ENCODE data around the gene DIPK1B. TPM values are rescaled to one million over a fixed set of nuclear protein-coding genes. Genes with fewer than 3 reads are reported as not detected.

The DIPK1B gene
- total and polyA plus RNA-seq, 7 experiments from 2014 or later, result 0.11 to 1.6 (median 0.46) TPM; not detected in 2

GRCh38 chr9:136683755-136684154 lies 28.6 kb upstream of the DIPK1B start:
- peak overlapping the region in 1 of 10 donors; percentile 34 for H3K4me3 Mint-ChIP-seq
- no peak overlapping the region for H3K27ac Mint-ChIP-seq
- H3K4me1 ChIP-seq (ENCODE audit: control insufficient read depth in 2 of 2, insufficient read depth in 2 of 2, low read length in 2 of 2), result peaks cover 5 to 7% of the 10 kb centered on the region in 2 donors

DNA sequence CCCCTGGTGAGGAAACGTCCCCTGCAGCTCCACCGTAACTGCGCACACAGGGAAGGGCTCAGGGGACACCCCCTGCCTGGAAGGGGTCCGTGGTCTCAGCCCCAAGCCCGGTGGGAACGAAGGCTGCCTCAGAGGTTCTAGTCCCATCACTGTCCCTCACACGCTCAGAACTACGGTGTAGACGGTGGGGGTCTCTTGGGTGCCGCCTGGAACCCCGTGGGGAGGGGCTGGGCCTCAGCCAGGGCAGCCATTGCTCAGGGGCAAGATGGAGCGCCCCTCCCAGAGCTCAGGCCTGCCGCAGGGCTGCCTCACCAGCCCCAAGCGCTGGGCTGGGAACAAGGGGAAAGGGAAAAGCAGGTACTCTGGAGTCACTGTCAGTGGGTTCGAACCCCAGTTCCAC lies 28.0 kb upstream of the DIPK1B start:
- peaks cover 5 to 7% of the 10 kb centered on the region in 2 donors for H3K4me1 ChIP-seq (ENCODE audit: control insufficient read depth in 2 of 2, insufficient read depth in 2 of 2, low read length in 2 of 2)
- DNase-seq (no peak), ATAC-seq (no peak)
- H3K36me3 Mint-ChIP-seq, result no peaks in the 10 kb centered on the region
- H3K4me1 Mint-ChIP-seq, result peaks cover 0 to 11% (median 0%) of the 10 kb centered on the region in 7 donors
- ChIA-PET CTCF (no interaction called here), POLR2A (no interaction called here)
- no peaks in the 10 kb centered on the region for H3K27me3 ChIP-seq (ENCODE audit: control insufficient read depth in 2 of 2, insufficient read depth in 2 of 2, low read length in 2 of 2)
- no peak overlapping the region for H3K4me3 ChIP-seq (ENCODE audit: low read length)
- no peak overlapping the region for H3K27ac Mint-ChIP-seq
- H3K36me3 ChIP-seq (ENCODE audit: control insufficient read depth in 2 of 3, insufficient read depth in 3 of 3, low read length in 3 of 3), result no peaks in the 10 kb centered on the region
- no peaks in the 10 kb centered on the region for H3K9me3 ChIP-seq (ENCODE audit: control insufficient read depth in 2 of 3, low read length in 3 of 3)
- peak overlapping the region in 1 of 10 donors; percentile 81 for H3K4me3 Mint-ChIP-seq
- no peaks in the 10 kb centered on the region for H3K27me3 Mint-ChIP-seq
- intact Hi-C loops (cut with micrococcal nuclease), result no loop called here
- H3K9me3 Mint-ChIP-seq, result no peaks in the 10 kb centered on the region
- H3K27ac ChIP-seq (ENCODE audit: low read depth, low read length), result no peak overlapping the region

More at GRCh38 chr9:136683755-136684154, 28.6 kb upstream of the DIPK1B start:
- POLR2A ChIA-PET, result interaction anchor here (0.6 kb wide), 1 partner anchor 491 kb away, joined by 3 read pairs; no protein-coding TSS in a partner anchor
- Histone ChIP-seq H3K27ac (ENCODE audit: low read depth, low read length) (no peak overlapping the region), H3K36me3 (ENCODE audit: control insufficient read depth in 2 of 3, insufficient read depth in 3 of 3, low read length in 3 of 3) (no peaks in the 10 kb centered on the region), H3K4me3 (ENCODE audit: low read length) (no peak overlapping the region), H3K9me3 (ENCODE audit: control insufficient read depth in 2 of 3, low read length in 3 of 3) (no peaks in the 10 kb centered on the region), H3K27me3 (ENCODE audit: control insufficient read depth in 2 of 2, insufficient read depth in 2 of 2, low read length in 2 of 2) (no peaks in the 10 kb centered on the region)
- intact Hi-C loops (cut with micrococcal nuclease), result no loop called here
- CTCF ChIA-PET, result no interaction called here
- Mint-ChIP-seq H3K9me3 (no peaks in the 10 kb centered on the region), H3K27me3 (no peaks in the 10 kb centered on the region), H3K4me1 (peaks cover 0 to 14% (median 0%) of the 10 kb centered on the region in 7 donors), H3K36me3 (no peaks in the 10 kb centered on the region)
- no peak for ATAC-seq
- no peak for DNase-seq

DNA sequence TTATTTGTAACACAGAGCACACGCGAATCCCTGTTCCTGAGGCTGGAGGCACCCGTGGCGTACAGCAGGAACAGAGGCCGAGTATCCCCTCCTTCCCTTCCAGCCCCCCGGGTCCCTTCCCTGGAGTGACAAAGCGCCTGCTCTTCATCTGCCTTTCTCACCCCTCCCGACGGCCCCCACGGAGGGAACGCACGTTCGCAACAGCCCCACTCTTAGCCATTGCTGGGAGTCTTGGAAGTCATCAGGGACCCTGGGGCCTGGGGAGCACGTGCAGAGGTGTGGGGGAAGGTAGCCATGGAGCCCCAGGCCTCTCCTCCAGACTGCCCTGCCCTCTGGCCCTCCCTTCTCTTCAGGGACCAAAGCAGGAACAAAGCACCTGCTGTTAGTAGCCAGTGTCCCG lies 27.6 kb upstream of the DIPK1B start:
- H3K27me3 Mint-ChIP-seq, result no peaks in the 10 kb centered on the region

GRCh38 chr9:136685216-136685615 lies 27.2 kb upstream of the DIPK1B start:
- ChIA-PET POLR2A (no interaction called here), CTCF (no interaction called here)
- H3K4me3 ChIP-seq (ENCODE audit: low read length), result no peak overlapping the region
- Mint-ChIP-seq H3K4me1 (peaks cover 0 to 6% (median 0%) of the 10 kb centered on the region in 7 donors), H3K9me3 (no peaks in the 10 kb centered on the region), H3K27me3 (no peaks in the 10 kb centered on the region), H3K36me3 (no peaks in the 10 kb centered on the region), H3K27ac (no peak overlapping the region), H3K4me3 (peak overlapping the region in 3 of 10 donors; percentile 9 to 81 (median 19))
- no peaks in the 10 kb centered on the region for H3K9me3 ChIP-seq (ENCODE audit: control insufficient read depth in 2 of 3, low read length in 3 of 3)
- peaks cover 5 to 7% of the 10 kb centered on the region in 2 donors for H3K4me1 ChIP-seq (ENCODE audit: control insufficient read depth in 2 of 2, insufficient read depth in 2 of 2, low read length in 2 of 2)
- ATAC-seq (no peak), DNase-seq (no peak)
- no peaks in the 10 kb centered on the region for H3K27me3 ChIP-seq (ENCODE audit: control insufficient read depth in 2 of 2, insufficient read depth in 2 of 2, low read length in 2 of 2)
- H3K27ac ChIP-seq (ENCODE audit: low read depth, low read length), result no peak overlapping the region
- intact Hi-C loops (cut with micrococcal nuclease), result loop anchor here (5.0 kb wide), 1 partner anchor 42 kb away; no protein-coding TSS in a partner anchor
- H3K36me3 ChIP-seq (ENCODE audit: control insufficient read depth in 2 of 3, insufficient read depth in 3 of 3, low read length in 3 of 3), result no peaks in the 10 kb centered on the region

More for the DNA sequence above, 27.6 kb upstream of the DIPK1B start:
- intact Hi-C loops (cut with micrococcal nuclease), result loop anchor here (5.0 kb wide), 1 partner anchor 43 kb away; no protein-coding TSS in a partner anchor
- Mint-ChIP-seq H3K4me3 (peak overlapping the region in 2 of 10 donors; percentile 9 to 81), H3K36me3 (no peaks in the 10 kb centered on the region), H3K9me3 (no peaks in the 10 kb centered on the region), H3K27ac (no peak overlapping the region), H3K4me1 (peaks cover 0 to 6% (median 0%) of the 10 kb centered on the region in 7 donors)
- CTCF ChIA-PET, result no interaction called here
- Histone ChIP-seq H3K27ac (ENCODE audit: low read depth, low read length) (no peak overlapping the region), H3K4me3 (ENCODE audit: low read length) (no peak overlapping the region), H3K9me3 (ENCODE audit: control insufficient read depth in 2 of 3, low read length in 3 of 3) (no peaks in the 10 kb centered on the region), H3K27me3 (ENCODE audit: control insufficient read depth in 2 of 2, insufficient read depth in 2 of 2, low read length in 2 of 2) (no peaks in the 10 kb centered on the region), H3K36me3 (ENCODE audit: control insufficient read depth in 2 of 3, insufficient read depth in 3 of 3, low read length in 3 of 3) (no peaks in the 10 kb centered on the region), H3K4me1 (ENCODE audit: control insufficient read depth in 2 of 2, insufficient read depth in 2 of 2, low read length in 2 of 2) (peaks cover 5 to 7% of the 10 kb centered on the region in 2 donors)
- DNase-seq (no peak), ATAC-seq (no peak)
- POLR2A ChIA-PET, result no interaction called here

DNA sequence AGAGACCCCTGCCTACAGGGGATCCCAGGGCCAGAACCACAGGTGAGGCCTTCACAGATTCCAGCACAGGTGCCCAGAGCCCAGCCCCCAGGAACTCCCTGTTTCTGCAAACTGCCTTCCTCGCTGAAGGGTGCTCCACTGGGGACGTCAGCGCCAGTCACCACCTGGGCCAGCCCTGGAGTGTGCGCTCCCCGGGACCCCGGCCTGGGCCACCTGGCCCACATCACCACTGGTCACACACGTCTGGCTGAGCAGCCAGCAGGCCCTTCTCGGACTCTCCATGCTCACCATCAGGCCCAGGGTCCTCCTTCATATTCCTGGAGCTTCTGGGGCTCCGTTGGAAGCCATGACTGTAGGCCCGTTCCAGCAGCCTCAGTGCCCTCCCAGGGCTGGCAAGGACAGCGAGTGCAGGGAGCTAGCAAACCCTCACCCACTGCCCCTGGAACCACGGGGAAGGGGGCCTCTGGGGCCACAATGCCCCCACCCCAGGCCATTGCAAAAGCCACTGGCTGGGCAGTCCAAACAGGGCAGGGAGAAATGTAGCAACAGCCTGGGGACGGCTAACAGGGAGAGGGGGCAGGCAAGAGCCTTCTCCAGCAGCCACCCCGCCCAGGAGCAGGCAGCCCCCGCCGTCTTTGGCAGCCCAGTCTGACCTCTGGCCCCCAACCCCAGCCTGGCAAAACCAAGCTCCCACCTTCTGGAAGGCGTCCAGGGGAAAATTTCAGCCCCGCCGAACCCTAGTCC lies 26.4 kb upstream of the DIPK1B start:
- Histone ChIP-seq H3K9me3 (ENCODE audit: control insufficient read depth in 2 of 3, low read length in 3 of 3) (no peaks in the 10 kb centered on the region), H3K27me3 (ENCODE audit: control insufficient read depth in 2 of 2, insufficient read depth in 2 of 2, low read length in 2 of 2) (no peaks in the 10 kb centered on the region), H3K4me1 (ENCODE audit: control insufficient read depth in 2 of 2, insufficient read depth in 2 of 2, low read length in 2 of 2) (peaks cover 5 to 7% of the 10 kb centered on the region in 2 donors), H3K36me3 (ENCODE audit: control insufficient read depth in 2 of 3, insufficient read depth in 3 of 3, low read length in 3 of 3) (no peaks in the 10 kb centered on the region), H3K4me3 (ENCODE audit: low read length) (peak overlapping the region; percentile 52), H3K27ac (ENCODE audit: low read depth, low read length) (no peak overlapping the region)
- peaks cover 0 to 6% (median 0%) of the 10 kb centered on the region in 7 donors for H3K4me1 Mint-ChIP-seq
- ChIA-PET CTCF (no interaction called here), POLR2A (interaction anchor here (1.0 to 1.7 kb wide), 3 partner anchors 40 to 202 kb away, joined by 3 to 9 read pairs (median 6); no protein-coding TSS in a partner anchor)
- H3K27ac Mint-ChIP-seq, result peak overlapping the region in 2 of 9 donors; percentile 38 to 78
- peak overlapping the region; percentile 61 to 85 (median 76) for H3K4me3 Mint-ChIP-seq
- intact Hi-C loops (cut with micrococcal nuclease), result loop anchor here (5.0 kb wide), 1 partner anchor 41 kb away; no protein-coding TSS in a partner anchor
- ATAC-seq (no peak), DNase-seq (no peak)
- H3K36me3 Mint-ChIP-seq, result no peaks in the 10 kb centered on the region
- no peaks in the 10 kb centered on the region for H3K9me3 Mint-ChIP-seq
- no peaks in the 10 kb centered on the region for H3K27me3 Mint-ChIP-seq

DNA sequence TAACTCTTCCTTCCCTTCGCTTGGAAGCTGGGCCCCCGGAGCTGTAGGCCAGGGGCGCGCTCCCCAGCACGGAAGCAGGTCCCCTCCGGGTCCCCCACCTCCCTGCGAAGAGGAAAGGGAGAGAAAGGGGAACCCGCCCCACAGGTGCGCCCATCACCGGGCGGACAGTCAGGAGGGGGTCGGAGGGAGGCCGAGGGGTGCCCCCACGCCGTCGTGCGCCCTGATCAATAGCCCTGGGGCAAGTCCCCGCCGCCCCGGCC lies 25.9 kb upstream of the DIPK1B start:
- CTCF ChIA-PET, result no interaction called here
- peaks cover 5 to 7% of the 10 kb centered on the region in 2 donors for H3K4me1 ChIP-seq (ENCODE audit: control insufficient read depth in 2 of 2, insufficient read depth in 2 of 2, low read length in 2 of 2)
- Mint-ChIP-seq H3K36me3 (no peaks in the 10 kb centered on the region), H3K27ac (no peak overlapping the region), H3K4me1 (peaks cover 0 to 6% (median 0%) of the 10 kb centered on the region in 7 donors), H3K4me3 (peak overlapping the region; percentile 61 to 85 (median 76)), H3K9me3 (no peaks in the 10 kb centered on the region), H3K27me3 (no peaks in the 10 kb centered on the region)
- POLR2A ChIA-PET, result interaction anchor here (1.0 to 1.7 kb wide), 3 partner anchors 39 to 203 kb away, joined by 3 to 9 read pairs (median 6); no protein-coding TSS in a partner anchor
- H3K9me3 ChIP-seq (ENCODE audit: control insufficient read depth in 2 of 3, low read length in 3 of 3), result no peaks in the 10 kb centered on the region
- DNase-seq (no peak), ATAC-seq (no peak)
- no peaks in the 10 kb centered on the region for H3K36me3 ChIP-seq (ENCODE audit: control insufficient read depth in 2 of 3, insufficient read depth in 3 of 3, low read length in 3 of 3)
- peak overlapping the region; percentile 52 for H3K4me3 ChIP-seq (ENCODE audit: low read length)
- H3K27me3 ChIP-seq (ENCODE audit: control insufficient read depth in 2 of 2, insufficient read depth in 2 of 2, low read length in 2 of 2), result no peaks in the 10 kb centered on the region
- H3K27ac ChIP-seq (ENCODE audit: low read depth, low read length), result peak overlapping the region; percentile 49
- intact Hi-C loops (cut with micrococcal nuclease), result loop anchor here (5.0 kb wide), 1 partner anchor 41 kb away; no protein-coding TSS in a partner anchor
